ENCODE measurements around the gene CDKN2B-AS1.
"Not testable (repeated sequence)": the region's sequence is repeated elsewhere in the genome, so short reads cannot be mapped to it uniquely, and the experiment has no call there.

Gene CDKN2B-AS1

DNA sequence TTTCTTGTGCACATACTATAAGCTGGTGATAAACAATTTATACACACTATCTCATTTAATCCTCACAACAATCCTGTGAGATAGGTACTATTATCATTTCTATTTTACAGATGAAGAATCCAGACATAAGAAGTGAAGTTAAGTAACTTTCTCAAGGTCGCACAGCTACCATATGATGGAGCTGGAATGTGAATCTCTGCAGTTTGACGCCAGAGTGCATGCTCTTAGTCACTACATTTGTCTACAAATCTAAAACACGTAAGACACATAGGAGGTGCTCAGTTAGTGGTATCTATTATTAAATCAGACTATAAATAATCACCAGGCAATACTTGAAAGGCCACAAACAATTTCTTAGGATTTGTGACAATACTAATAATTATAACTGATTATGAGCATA, 59.5 kb downstream of the CDKN2B-AS1 start:
- H2BK5ac ChIP-seq (ENCODE audit: low read length), result no peak overlapping the region
- WGBS (ENCODE audit: extremely low coverage, insufficient coverage, low lambda C conversion rate), result no CpG with 5 or more reads among the region's 3 CpGs
- no peak overlapping the region for H3K27ac ChIP-seq (ENCODE audit: low read depth, low read length)

DNA sequence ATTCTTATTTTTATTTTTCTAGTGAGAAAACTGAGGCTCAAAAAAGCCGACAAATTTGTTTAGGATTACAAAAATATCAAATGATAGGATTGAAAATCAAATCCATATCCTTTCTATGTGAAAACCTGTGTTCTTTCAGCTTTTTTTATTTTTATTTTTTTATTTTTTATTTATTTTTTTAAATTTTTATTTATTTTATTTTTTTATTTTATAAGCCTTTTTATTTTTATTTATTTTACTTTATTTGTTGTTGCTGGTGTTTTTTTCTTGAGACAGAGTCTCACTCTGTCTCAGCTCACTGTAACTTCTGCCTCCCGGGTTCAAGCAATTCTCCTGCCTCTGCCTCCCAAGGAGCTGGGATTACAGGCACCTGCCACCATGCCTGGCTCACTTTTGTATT, 59.9 kb downstream of the CDKN2B-AS1 start:
- Histone ChIP-seq H2BK5ac (ENCODE audit: low read length) (no peak overlapping the region), H3K56ac (ENCODE audit: low read length) (no peak overlapping the region), H3K4ac (ENCODE audit: low read depth, low read length) (no peak overlapping the region), H2BK120ac (ENCODE audit: low read depth, low read length) (no peak overlapping the region), H3K23ac (ENCODE audit: low read length) (no peak overlapping the region), H2BK15ac (replicated peaks; ENCODE audit: low read depth) (no peak overlapping the region), H3K79me2 (ENCODE audit: control insufficient read depth, insufficient read depth, low read length) (no peaks in the 10 kb centered on the region), H3K36me3 (ENCODE audit: control insufficient read depth, insufficient read depth, low read length) (no peaks in the 10 kb centered on the region), H3K4me3 (ENCODE audit: low read length) (no peak overlapping the region), H2AK5ac (ENCODE audit: low read length) (no peak overlapping the region), H3K27ac (ENCODE audit: low read depth, low read length) (no peak overlapping the region), H3K9ac (ENCODE audit: low read length) (no peak overlapping the region), H3K4me2 (ENCODE audit: low read length) (no peak overlapping the region), H3K18ac (ENCODE audit: low read length) (no peak overlapping the region), H3K4me1 (ENCODE audit: control insufficient read depth, low read depth, low read length) (peaks cover 2% of the 10 kb centered on the region), H3K27me3 (ENCODE audit: insufficient read depth, low read length, poor library complexity) (no peaks in the 10 kb centered on the region), H3K79me1 (ENCODE audit: low read length) (no peaks in the 10 kb centered on the region), H4K5ac (ENCODE audit: low read length) (no peak overlapping the region), H4K8ac (ENCODE audit: low read depth, low read length) (no peak overlapping the region)
- DNase-seq, result no peak
- WGBS (ENCODE audit: extremely low coverage, insufficient coverage, low lambda C conversion rate), result no CpG with 5 or more reads among the region's 2 CpGs

More for the DNA sequence above, 59.5 kb downstream of the CDKN2B-AS1 start:
- no peak overlapping the region for H2AK5ac ChIP-seq (ENCODE audit: low read length)
- no peak overlapping the region for H3K9ac ChIP-seq (ENCODE audit: low read length)
- no peak overlapping the region for H3K4ac ChIP-seq (ENCODE audit: low read depth, low read length)
- H3K56ac ChIP-seq (ENCODE audit: low read length), result no peak overlapping the region
- H3K23ac ChIP-seq (ENCODE audit: low read length), result no peak overlapping the region
- no peaks in the 10 kb centered on the region for H3K27me3 ChIP-seq (ENCODE audit: insufficient read depth, low read length, poor library complexity)
- H4K5ac ChIP-seq (ENCODE audit: low read length), result no peak overlapping the region
- H2BK120ac ChIP-seq (ENCODE audit: low read depth, low read length), result no peak overlapping the region
- no peak overlapping the region for H3K4me2 ChIP-seq (ENCODE audit: low read length)
- DNase-seq, result no peak
- H3K79me1 ChIP-seq (ENCODE audit: low read length), result no peaks in the 10 kb centered on the region
- H3K36me3 ChIP-seq (ENCODE audit: control insufficient read depth, insufficient read depth, low read length), result no peaks in the 10 kb centered on the region
- no peak overlapping the region for H3K18ac ChIP-seq (ENCODE audit: low read length)
- no peak overlapping the region for H2BK15ac ChIP-seq (replicated peaks; ENCODE audit: low read depth)
- H3K4me3 ChIP-seq (ENCODE audit: low read length), result no peak overlapping the region
- H3K4me1 ChIP-seq (ENCODE audit: control insufficient read depth, low read depth, low read length), result peaks cover 2% of the 10 kb centered on the region
- H3K79me2 ChIP-seq (ENCODE audit: control insufficient read depth, insufficient read depth, low read length), result no peaks in the 10 kb centered on the region
- no peak overlapping the region for H4K8ac ChIP-seq (ENCODE audit: low read depth, low read length)

DNA sequence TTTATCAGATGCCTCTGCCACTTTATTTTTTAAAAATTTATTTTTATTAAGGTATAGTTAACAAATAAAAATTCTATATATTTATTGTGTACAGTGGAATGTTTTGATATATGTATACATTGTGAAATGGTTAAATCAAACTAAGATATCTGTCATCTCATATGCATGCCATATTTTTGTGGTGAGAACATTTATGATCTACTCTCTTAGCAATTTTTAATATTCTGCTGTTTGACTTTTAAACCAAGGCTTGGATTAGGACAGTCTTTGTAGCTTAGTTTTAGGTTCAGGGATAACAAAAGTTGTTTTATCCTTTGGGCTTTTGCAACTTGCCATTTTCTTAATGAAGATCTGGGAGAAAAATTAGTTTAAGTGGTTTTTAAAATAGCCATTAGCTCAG, 60.5 kb downstream of the CDKN2B-AS1 start:
- H3K4ac ChIP-seq (ENCODE audit: low read depth, low read length), result no peak overlapping the region
- no peak overlapping the region for H3K56ac ChIP-seq (ENCODE audit: low read length)
- H3K4me1 ChIP-seq (ENCODE audit: control insufficient read depth, low read depth, low read length), result peaks cover 2% of the 10 kb centered on the region
- no peak overlapping the region for H2BK5ac ChIP-seq (ENCODE audit: low read length)
- no peak for DNase-seq
- H3K79me1 ChIP-seq (ENCODE audit: low read length), result no peaks in the 10 kb centered on the region
- no peak overlapping the region for H3K23ac ChIP-seq (ENCODE audit: low read length)
- no peak overlapping the region for H3K4me2 ChIP-seq (ENCODE audit: low read length)
- no peak overlapping the region for H3K18ac ChIP-seq (ENCODE audit: low read length)
- H3K27ac ChIP-seq (ENCODE audit: low read depth, low read length), result no peak overlapping the region
- H4K5ac ChIP-seq (ENCODE audit: low read length), result no peak overlapping the region
- no peaks in the 10 kb centered on the region for H3K27me3 ChIP-seq (ENCODE audit: insufficient read depth, low read length, poor library complexity)
- H3K4me3 ChIP-seq (ENCODE audit: low read length), result no peak overlapping the region
- no peak overlapping the region for H2BK120ac ChIP-seq (ENCODE audit: low read depth, low read length)
- H3K9ac ChIP-seq (ENCODE audit: low read length), result no peak overlapping the region
- H4K8ac ChIP-seq (ENCODE audit: low read depth, low read length), result no peak overlapping the region
- H3K79me2 ChIP-seq (ENCODE audit: control insufficient read depth, insufficient read depth, low read length), result no peaks in the 10 kb centered on the region
- H2BK15ac ChIP-seq (replicated peaks; ENCODE audit: low read depth), result no peak overlapping the region
- H2AK5ac ChIP-seq (ENCODE audit: low read length), result no peak overlapping the region
- no peaks in the 10 kb centered on the region for H3K36me3 ChIP-seq (ENCODE audit: control insufficient read depth, insufficient read depth, low read length)

DNA sequence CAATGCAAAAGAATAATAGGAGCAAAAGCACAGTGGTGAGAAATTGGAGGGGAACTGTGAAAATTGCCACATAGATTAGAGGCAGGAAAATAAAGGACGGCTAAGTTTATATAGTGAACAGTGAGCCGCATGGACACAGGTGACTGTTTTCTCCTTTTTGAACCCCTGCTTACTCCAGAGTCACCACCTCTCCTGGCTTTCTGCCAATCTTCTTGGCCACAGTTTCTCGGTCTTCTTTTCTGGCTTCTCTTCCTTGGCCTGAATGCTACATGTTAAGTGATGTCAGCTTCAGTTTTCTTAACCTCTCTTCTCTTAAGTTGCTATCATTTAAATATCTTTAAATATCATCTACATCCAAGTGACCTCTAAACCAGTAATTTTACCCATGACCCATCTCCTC, 61.8 kb downstream of the CDKN2B-AS1 start:
- WGBS (ENCODE audit: extremely low coverage, insufficient coverage, low lambda C conversion rate), result no CpG with 5 or more reads among the region's 3 CpGs
- H4K5ac ChIP-seq (ENCODE audit: low read length), result no peak overlapping the region
- no peak overlapping the region for H3K23ac ChIP-seq (ENCODE audit: low read length)
- DNase-seq, result no peak
- H3K4me2 ChIP-seq (ENCODE audit: low read length), result no peak overlapping the region
- H3K27ac ChIP-seq (ENCODE audit: low read depth, low read length), result no peak overlapping the region
- H2BK120ac ChIP-seq (ENCODE audit: low read depth, low read length), result no peak overlapping the region
- H3K27me3 ChIP-seq (ENCODE audit: insufficient read depth, low read length, poor library complexity), result no peaks in the 10 kb centered on the region
- H3K79me2 ChIP-seq (ENCODE audit: control insufficient read depth, insufficient read depth, low read length), result no peaks in the 10 kb centered on the region
- peaks cover 2% of the 10 kb centered on the region for H3K4me1 ChIP-seq (ENCODE audit: control insufficient read depth, low read depth, low read length)
- no peak overlapping the region for H2AK5ac ChIP-seq (ENCODE audit: low read length)
- no peak overlapping the region for H2BK15ac ChIP-seq (replicated peaks; ENCODE audit: low read depth)
- H4K8ac ChIP-seq (ENCODE audit: low read depth, low read length), result no peak overlapping the region
- H3K4ac ChIP-seq (ENCODE audit: low read depth, low read length), result no peak overlapping the region
- H3K4me3 ChIP-seq (ENCODE audit: low read length), result no peak overlapping the region
- no peak overlapping the region for H3K56ac ChIP-seq (ENCODE audit: low read length)
- no peaks in the 10 kb centered on the region for H3K36me3 ChIP-seq (ENCODE audit: control insufficient read depth, insufficient read depth, low read length)
- no peak overlapping the region for H3K9ac ChIP-seq (ENCODE audit: low read length)
- H3K79me1 ChIP-seq (ENCODE audit: low read length), result no peaks in the 10 kb centered on the region
- no peak overlapping the region for H2BK5ac ChIP-seq (ENCODE audit: low read length)
- no peak overlapping the region for H3K18ac ChIP-seq (ENCODE audit: low read length)

DNA sequence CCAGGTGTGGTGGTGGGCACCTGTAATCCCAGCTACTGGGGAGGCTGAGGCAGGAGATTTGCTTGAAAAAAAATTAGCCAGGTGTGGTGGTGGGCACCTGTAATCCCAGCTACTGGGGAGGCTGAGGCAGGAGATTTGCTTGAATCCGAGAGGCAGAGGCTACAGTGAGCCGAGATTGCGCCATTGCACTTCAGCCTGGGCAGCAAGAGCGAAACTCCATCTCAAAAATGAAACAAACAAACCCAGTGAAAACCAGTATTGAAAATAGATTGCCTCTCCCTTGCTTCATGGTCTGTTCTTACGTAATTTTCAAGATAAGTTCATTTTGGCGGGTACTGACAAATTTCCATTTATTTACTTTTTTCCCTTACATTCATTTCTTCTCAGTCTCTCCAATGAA, 63.4 kb downstream of the CDKN2B-AS1 start:
- no CpG with 5 or more reads among the region's 6 CpGs for WGBS (ENCODE audit: extremely low coverage, insufficient coverage, low lambda C conversion rate)
- not testable (repeated sequence) for H4K5ac ChIP-seq (ENCODE audit: low read length); H2BK120ac ChIP-seq (ENCODE audit: low read depth, low read length); H2AK5ac ChIP-seq (ENCODE audit: low read length); H3K27me3 ChIP-seq (ENCODE audit: insufficient read depth, low read length, poor library complexity); H2BK15ac ChIP-seq (replicated peaks; ENCODE audit: low read depth); H3K4me2 ChIP-seq (ENCODE audit: low read length); H3K36me3 ChIP-seq (ENCODE audit: control insufficient read depth, insufficient read depth, low read length); H3K4me3 ChIP-seq (ENCODE audit: low read length); H3K79me1 ChIP-seq (ENCODE audit: low read length); H3K18ac ChIP-seq (ENCODE audit: low read length); H2BK5ac ChIP-seq (ENCODE audit: low read length); H3K4ac ChIP-seq (ENCODE audit: low read depth, low read length); H3K4me1 ChIP-seq (ENCODE audit: control insufficient read depth, low read depth, low read length); H3K56ac ChIP-seq (ENCODE audit: low read length); DNase-seq; H4K8ac ChIP-seq (ENCODE audit: low read depth, low read length); H3K79me2 ChIP-seq (ENCODE audit: control insufficient read depth, insufficient read depth, low read length); H3K27ac ChIP-seq (ENCODE audit: low read depth, low read length); H3K9ac ChIP-seq (ENCODE audit: low read length); H3K23ac ChIP-seq (ENCODE audit: low read length)

DNA sequence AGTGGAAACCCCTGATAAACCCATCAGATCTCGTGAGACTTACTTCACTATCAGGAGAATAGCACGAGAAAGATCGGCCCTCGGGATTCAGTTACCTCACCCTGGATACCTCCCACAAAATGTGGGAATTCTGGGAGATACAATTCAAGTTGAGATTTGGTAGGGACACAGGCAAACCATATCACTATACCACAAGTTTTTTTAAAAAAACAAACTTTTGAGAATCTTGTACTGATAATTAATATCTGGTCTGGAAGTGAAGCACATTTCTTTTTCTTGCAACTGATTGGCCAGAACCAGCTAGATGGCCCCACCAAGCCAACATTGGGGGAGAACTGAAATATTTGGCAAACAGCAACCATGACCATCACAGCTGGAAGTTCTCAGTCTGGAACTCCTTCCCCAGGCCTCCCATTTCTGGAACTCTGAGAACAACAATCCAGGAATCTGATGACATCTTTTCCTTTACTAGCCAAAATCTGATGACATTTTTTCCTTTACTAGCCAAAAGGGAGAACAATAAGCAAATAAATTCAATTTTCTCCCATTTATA, 66.3 kb downstream of the CDKN2B-AS1 start:
- Histone ChIP-seq H4K5ac (ENCODE audit: low read length) (no peak overlapping the region), H3K18ac (ENCODE audit: low read length) (no peak overlapping the region), H3K79me1 (ENCODE audit: low read length) (no peaks in the 10 kb centered on the region), H3K9ac (ENCODE audit: low read length) (no peak overlapping the region), H3K23ac (ENCODE audit: low read length) (no peak overlapping the region), H2BK120ac (ENCODE audit: low read depth, low read length) (no peak overlapping the region), H3K56ac (ENCODE audit: low read length) (no peak overlapping the region), H3K27ac (ENCODE audit: low read depth, low read length) (no peak overlapping the region), H2BK5ac (ENCODE audit: low read length) (no peak overlapping the region), H3K4me1 (ENCODE audit: control insufficient read depth, low read depth, low read length) (no peaks in the 10 kb centered on the region), H3K79me2 (ENCODE audit: control insufficient read depth, insufficient read depth, low read length) (no peaks in the 10 kb centered on the region), H3K4ac (ENCODE audit: low read depth, low read length) (no peak overlapping the region), H3K36me3 (ENCODE audit: control insufficient read depth, insufficient read depth, low read length) (no peaks in the 10 kb centered on the region), H2AK5ac (ENCODE audit: low read length) (no peak overlapping the region), H3K4me2 (ENCODE audit: low read length) (no peak overlapping the region), H4K8ac (ENCODE audit: low read depth, low read length) (no peak overlapping the region), H2BK15ac (replicated peaks; ENCODE audit: low read depth) (no peak overlapping the region), H3K27me3 (ENCODE audit: insufficient read depth, low read length, poor library complexity) (no peaks in the 10 kb centered on the region), H3K4me3 (ENCODE audit: low read length) (no peak overlapping the region)
- WGBS (ENCODE audit: extremely low coverage, insufficient coverage, low lambda C conversion rate), result no CpG with 5 or more reads among the region's 4 CpGs
- DNase-seq, result no peak

All from mesendoderm (in vitro differentiated cells).